Heart left ventricle (tissue), 16 donors: ENCODE results near the gene POMT1. TPM values are rescaled to one million over a fixed set of nuclear protein-coding genes. Genes with fewer than 3 reads are reported as not detected.

Experiments
- ATAC-seq, 4 donors: fragments of 200-7000 bp; cut with Tn5 transposase; one replicate each; pipeline ENCODE4 v1.9.1; 2020 to 2022; ENCODE audit warnings: moderate library complexity in 4 of 4, mild to moderate bottlenecking in 3 of 4, moderate number of reproducible peaks in 1 of 4
- DNase-seq, 5 donors: peaks; one replicate each; pipeline ENCODE4 v3.0.0-alpha.2; 2020
- H3K27ac ChIP-seq, 12 donors: fragments of 200-600 bp; sonication (generic) in 4 of 12; one replicate each; pipeline versions ENCODE4 v1.5.0 to v1.8.0; 2016 to 2022; ENCODE audit warnings: mild to moderate bottlenecking in 2 of 12
- H3K27me3 ChIP-seq, 9 donors: fragments of 200-600 bp; sonication (generic) in 2 of 9; one replicate each; pipeline versions ENCODE4 v1.5.1 to v1.8.0; 2016 to 2022; ENCODE audit warnings: mild to moderate bottlenecking in 3 of 9
- H3K36me3 ChIP-seq, 9 donors: fragments of 200-600 bp; sonication (generic) in 2 of 9; one replicate each; pipeline versions ENCODE4 v1.5.0 to v1.8.0; 2018 to 2022; ENCODE audit warnings: mild to moderate bottlenecking in 2 of 9
- H3K4me1 ChIP-seq, 12 donors: fragments of 200-600 bp; sonication (generic) in 4 of 12; one replicate each; pipeline versions ENCODE4 v1.5.0 to v1.8.0; 2016 to 2022; ENCODE audit warnings: mild to moderate bottlenecking in 3 of 12
- H3K4me3 ChIP-seq, 12 donors: fragments of 200-600 bp; sonication (generic) in 4 of 12; one replicate each; pipeline versions ENCODE4 v1.5.0 to v1.8.0; 2017 to 2022; ENCODE audit warnings: mild to moderate bottlenecking in 9 of 12, moderate library complexity in 4 of 12
- H3K9me3 ChIP-seq, 12 donors: fragments of 200-600 bp; sonication (generic) in 4 of 12; one replicate each; pipeline versions ENCODE4 v1.5.0 to v1.8.0; 2016 to 2022; ENCODE audit warnings: mild to moderate bottlenecking in 1 of 12
- POLR2A ChIP-seq, 2 donors: fragments of 450-650 bp; IDR thresholded peaks; one replicate each; pipeline ENCODE4 v1.6.1; 2017; ENCODE audit warnings: antibody characterized with exemption in 2 of 2, mild to moderate bottlenecking in 2 of 2, moderate library complexity in 2 of 2
- WGBS, 4 donors: extraction: QIAGEN DNeasy Blood & Tissue Kit in 2 of 4; methylation state at CpG; one replicate each; pipeline versions ENCODE4 v1.1.5 to v1.1.7; 2013 to 2018; 5-methylcytosine and 5-hydroxymethylcytosine counted together
- intact Hi-C, 10 donors: fragments of 100-400 bp; cut with DNase I; formaldehyde crosslinking; loops; one replicate each; pipeline versions ENCODE4 v1.11.1 to v1.14.2; 2022
- polyA plus RNA-seq, 2 donors: library from polyadenylated mRNA; stranded (reverse); fragments of 200-250 nt; gene quantifications; one replicate each; pipeline ENCODE4 v1.2.3, GENCODE V29; 2013
- total RNA-seq, 9 donors: library from RNA; depleted of rRNA in 2 of 9; stranded (reverse); fragments of >200 nt in 2 of 9; fragmentation: NEBNext Ultra II Directional in 3 of 9; extraction: Animal tissue kit (Norgen Biotek cat#: 25700) in 3 of 9; gene quantifications; one replicate each; pipeline versions ENCODE4 v1.1.0 to v1.2.4, GENCODE V29; 2016 to 2023
- TF ChIP-seq, protein P1 (sequence below), 12 donors: fragments of 200-600 bp; sonication (generic) in 4 of 12; IDR thresholded peaks; one replicate each; pipeline versions ENCODE4 v1.5.0 to v1.8.0; 2018 to 2022; ENCODE audit warnings: antibody characterized with exemption in 12 of 12, mild to moderate bottlenecking in 5 of 12
- donor health status: ischemic (EF 13 %, LVEDD 7.1; RV severe dilation, severe dysfunction).
- donor health status: healthy with polysubstance abuse.
- donor health status: DM: no; HTN: yes; CAD: no.
- donor health status: DM: no; HTN: no; CAD: no.
- donor health status: ischemic (EF 25% LVEDD 6.9; RV normal size, moderate dysfunction).
- donor health status: ischemic (EF 25% LVEDD 5.7; RV mildly dilated, moderate dysfunction).
- donor health status: healthy.
- donor health status: DM: yes; HTN: yes; CAD: no.
- donor health status: ischemic (EF 35%, LVEDD 5.7; RV mildly dilated, moderate dysfunction).
- donor health status: nonischemic (EF 11% LVEDD 7.7; RV severe dilation, severe dysfunction).
- donor health status: DM: yes; HTN: yes; CAD: no.
- donor health status: PGD.
- donor health status: ischemic (EF 29% LVEDD 5.4; RV normal size, mild dysfunction).
- donor health status: nonischemic (EF 23%, LVEDD 6.1; RV moderate dilation, normal function).

Gene POMT1
- total and polyA plus RNA-seq, 11 donors: 15.3 to 28.8 (median 20.3) TPM

DNA sequence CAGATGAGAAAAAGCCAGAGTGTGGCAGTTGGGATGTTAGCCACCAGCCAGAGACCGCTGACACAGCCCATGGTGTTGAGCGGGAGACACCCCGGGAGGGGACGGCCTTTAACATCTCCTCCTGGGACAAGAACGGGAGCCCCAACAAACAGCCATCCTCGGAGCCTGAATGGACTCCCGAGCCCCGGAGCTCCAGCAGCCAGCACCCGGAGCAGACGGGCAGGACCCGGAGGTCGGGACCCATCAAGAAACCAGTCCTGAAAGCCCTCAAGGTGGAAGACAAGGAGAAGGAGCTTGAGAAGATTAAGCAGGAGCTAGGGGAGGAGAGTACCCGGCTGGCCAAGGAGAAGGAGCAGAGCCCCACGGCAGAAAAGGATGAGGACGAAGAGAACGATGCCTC, 28.0 kb upstream of the POMT1 start:
- H3K27ac ChIP-seq: no peak overlapping the region
- peaks cover 0 to 32% (median 9%) of the 10 kb centered on the region in 12 donors for H3K4me1 ChIP-seq
- H3K36me3 ChIP-seq: peaks cover 0 to 100% (median 99%) of the 10 kb centered on the region in 9 donors
- ATAC-seq: no peak
- TF ChIP-seq, protein P1, sequence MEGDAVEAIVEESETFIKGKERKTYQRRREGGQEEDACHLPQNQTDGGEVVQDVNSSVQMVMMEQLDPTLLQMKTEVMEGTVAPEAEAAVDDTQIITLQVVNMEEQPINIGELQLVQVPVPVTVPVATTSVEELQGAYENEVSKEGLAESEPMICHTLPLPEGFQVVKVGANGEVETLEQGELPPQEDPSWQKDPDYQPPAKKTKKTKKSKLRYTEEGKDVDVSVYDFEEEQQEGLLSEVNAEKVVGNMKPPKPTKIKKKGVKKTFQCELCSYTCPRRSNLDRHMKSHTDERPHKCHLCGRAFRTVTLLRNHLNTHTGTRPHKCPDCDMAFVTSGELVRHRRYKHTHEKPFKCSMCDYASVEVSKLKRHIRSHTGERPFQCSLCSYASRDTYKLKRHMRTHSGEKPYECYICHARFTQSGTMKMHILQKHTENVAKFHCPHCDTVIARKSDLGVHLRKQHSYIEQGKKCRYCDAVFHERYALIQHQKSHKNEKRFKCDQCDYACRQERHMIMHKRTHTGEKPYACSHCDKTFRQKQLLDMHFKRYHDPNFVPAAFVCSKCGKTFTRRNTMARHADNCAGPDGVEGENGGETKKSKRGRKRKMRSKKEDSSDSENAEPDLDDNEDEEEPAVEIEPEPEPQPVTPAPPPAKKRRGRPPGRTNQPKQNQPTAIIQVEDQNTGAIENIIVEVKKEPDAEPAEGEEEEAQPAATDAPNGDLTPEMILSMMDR (IDR thresholded peaks at IDR 0.05): no peak
- TF ChIP-seq POLR2A (IDR thresholded peaks at IDR 0.05): no peak
- no peaks in the 10 kb centered on the region for H3K27me3 ChIP-seq
- peak in 1 of 5 donors; percentile 14 for DNase-seq
- H3K9me3 ChIP-seq: peaks cover 0 to 12% (median 0%) of the 10 kb centered on the region in 12 donors
- intact Hi-C loops: loop anchor here in 9 of 10 donors (5.0 to 10.0 kb wide), 9 partner anchors 70 to 127 kb away; partner anchors contain the start of gene PRRC2B (in 6 of the 9)
- 86 to 90% (median 88%) methylated on average over 16 of the region's 16 CpGs for WGBS, 4 donors
- no peak overlapping the region for H3K4me3 ChIP-seq

- Histone ChIP-seq H3K36me3 (peaks cover 0 to 100% (median 99%) of the 10 kb centered on the region in 9 donors), H3K27ac (peak overlapping the region in 5 of 12 donors; percentile 57 to 76 (median 69)), H3K9me3 (peaks cover 0 to 12% (median 0%) of the 10 kb centered on the region in 12 donors), H3K27me3 (no peaks in the 10 kb centered on the region), H3K4me3 (no peak overlapping the region), H3K4me1 (peaks cover 0 to 32% (median 9%) of the 10 kb centered on the region in 12 donors)
- TF ChIP-seq, protein P1 (IDR thresholded peaks at IDR 0.05): no peak
- TF ChIP-seq POLR2A (IDR thresholded peaks at IDR 0.05): no peak
- intact Hi-C loops: loop anchor here in 9 of 10 donors (5.0 to 10.0 kb wide), 8 partner anchors 71 to 128 kb away; partner anchors contain the start of gene PRRC2B (in 6 of the 9)
- 92 to 93% (median 93%) methylated on average over 44 to 46 of the region's 46 CpGs for WGBS, 4 donors
- peak in 1 of 5 donors; percentile 49 for DNase-seq
- peak in 3 of 4 donors; percentile 2 to 6 (median 6) for ATAC-seq
Measured at GRCh38 chr9:131475111-131475955, 27.4 kb upstream of the POMT1 start.

DNA sequence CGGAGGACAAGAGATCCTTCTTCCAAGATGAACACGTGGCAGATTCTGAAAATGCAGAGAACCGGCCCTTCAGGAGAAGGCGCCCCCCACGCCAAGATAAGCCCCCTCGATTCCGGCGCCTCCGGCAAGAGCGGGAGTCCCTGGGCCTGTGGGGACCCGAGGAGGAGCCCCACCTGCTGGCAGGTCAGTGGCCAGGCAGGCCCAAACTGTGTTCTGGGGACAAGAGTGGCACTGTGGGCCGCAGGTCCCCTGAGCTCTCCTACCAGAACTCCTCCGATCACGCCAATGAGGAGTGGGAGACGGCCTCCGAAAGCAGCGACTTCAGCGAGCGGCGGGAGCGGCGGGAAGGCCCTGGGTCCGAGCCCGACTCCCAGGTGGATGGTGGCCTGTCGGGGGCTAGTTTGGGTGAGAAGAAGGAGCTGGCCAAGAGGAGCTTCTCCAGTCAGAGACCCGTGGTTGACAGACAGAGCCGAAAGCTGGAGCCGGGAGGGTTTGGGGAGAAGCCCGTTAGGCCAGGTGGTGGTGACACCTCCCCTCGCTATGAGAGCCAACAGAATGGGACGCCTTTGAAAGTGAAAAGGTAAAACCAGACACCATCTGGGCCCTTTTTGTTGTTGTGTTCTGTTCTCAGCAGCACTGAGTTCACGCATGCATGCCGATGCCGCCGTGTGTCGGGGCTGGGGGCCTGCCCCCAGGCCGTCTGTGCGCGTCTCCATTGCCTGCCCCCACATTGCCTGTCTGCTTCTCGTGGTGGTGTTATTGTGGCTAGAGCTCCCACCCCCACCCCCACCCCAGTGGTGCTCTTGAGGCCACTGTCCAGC, 26.6 kb upstream of the POMT1 start:
- peak overlapping the region in 11 of 12 donors; percentile 10 to 76 (median 57) for H3K27ac ChIP-seq
- intact Hi-C loops: loop anchor here in 9 of 10 donors (5.0 to 10.0 kb wide), 8 partner anchors 71 to 129 kb away; partner anchors contain the start of gene PRRC2B (in 6 of the 9)
- peaks cover 0 to 12% (median 0%) of the 10 kb centered on the region in 12 donors for H3K9me3 ChIP-seq
- H3K4me1 ChIP-seq: peaks cover 0 to 32% (median 9%) of the 10 kb centered on the region in 12 donors
- no peaks in the 10 kb centered on the region for H3K27me3 ChIP-seq
- H3K4me3 ChIP-seq: no peak overlapping the region
- ATAC-seq (peak; percentile 39 to 63 (median 58)), DNase-seq (peak in 1 of 5 donors; percentile 32)
- WGBS, 4 donors: 79 to 89% (median 82%) methylated on average over 37 to 40 of the region's 40 CpGs
- H3K36me3 ChIP-seq: peaks cover 0 to 100% (median 95%) of the 10 kb centered on the region in 9 donors
- no peak for TF ChIP-seq POLR2A (IDR thresholded peaks at IDR 0.05)
- TF ChIP-seq, protein P1 (IDR thresholded peaks at IDR 0.05): peak; percentile 19 to 64 (median 46)
